Tibial artery (tissue), 4 donors: ENCODE results near the gene OR1D2.
A peak's percentile ranks its signal among the peaks of the same experiment; 100 is the strongest.
"Not testable (repeated sequence)": the region's sequence is repeated elsewhere in the genome, so short reads cannot be mapped to it uniquely, and the experiment has no call there.

Experiments used
- DNase-seq, 2 donors: peaks; one replicate each; pipeline ENCODE4 v3.0.0-alpha.2; 2019
- H3K27ac ChIP-seq, 2 donors: fragments of 200-600 bp; sonication (generic) in 1 of 2; 1 replicate in 1 of 2; 2 replicates in 1 of 2; pipeline ENCODE4 v1.5.1; 2018 to 2019; ENCODE audit warnings: mild to moderate bottlenecking in 1 of 2
- H3K27me3 ChIP-seq, 2 donors: fragments of 200-600 bp; sonication (generic) in 1 of 2; one replicate each; pipeline versions ENCODE4 v1.5.1 to v1.6.0; 2016 to 2019
- H3K36me3 ChIP-seq, 3 donors: fragments of 200-600 bp; sonication (generic) in 2 of 3; one replicate each; pipeline ENCODE4 v1.5.1; 2016 to 2019; ENCODE audit warnings: mild to moderate bottlenecking in 2 of 3
- H3K4me1 ChIP-seq, 4 donors: fragments of 200-600 bp; sonication (generic) in 2 of 4; 1 replicate in 3 of 4; 2 replicates in 1 of 4; pipeline ENCODE4 v1.5.1; 2016 to 2019
- H3K4me3 ChIP-seq, 2 donors: fragments of 200-600 bp; sonication (generic) in 1 of 2; 1 replicate in 1 of 2; 2 replicates in 1 of 2; pipeline ENCODE4 v1.5.1; 2018 to 2019; ENCODE audit warnings: mild to moderate bottlenecking in 2 of 2
- H3K9me3 ChIP-seq, 3 donors: fragments of 200-600 bp; sonication (generic) in 1 of 3; one replicate each; pipeline ENCODE4 v1.5.1; 2016 to 2019
- CTCF ChIP-seq, 2 experiments: fragments of 200-600 bp in 1 of 2; fragments of 450-650 bp in 1 of 2; IDR thresholded peaks; one replicate each; pipeline ENCODE4 v1.5.1; 2017 to 2019; ENCODE audit warnings: antibody characterized with exemption in 2 of 2, mild to moderate bottlenecking in 1 of 2, moderate library complexity in 1 of 2
- intact Hi-C: fragments of 100-400 bp; cut with DNase I; formaldehyde crosslinking; loops from one replicate; pipeline ENCODE4 v1.15.0; 2023; ENCODE audit warnings: low total_unique reads

Gene OR1D2

GRCh38 chr17:3104322-3104721 lies at the start of gene OR1D2:
TSS of gene OR1D2 (minus strand) at chr17:3104422. CDS start at chr17:3092996, 11,426 bp downstream.
- H3K27ac ChIP-seq = no peak within 1 kb of the TSS
- H3K4me3 ChIP-seq = no peak within 1 kb of the TSS
- peaks cover 1 to 4% (median 4%) of the 10 kb centered on the region in 3 donors for H3K9me3 ChIP-seq
- intact Hi-C loops = no loop called here
- TF ChIP-seq CTCF (IDR thresholded peaks at IDR 0.05) = no peak
- H3K36me3 ChIP-seq = no peaks in the 10 kb centered on the region
- no peak for DNase-seq
- H3K4me1 ChIP-seq = no peaks in the 10 kb centered on the region
- no peaks in the 10 kb centered on the region for H3K27me3 ChIP-seq

DNA sequence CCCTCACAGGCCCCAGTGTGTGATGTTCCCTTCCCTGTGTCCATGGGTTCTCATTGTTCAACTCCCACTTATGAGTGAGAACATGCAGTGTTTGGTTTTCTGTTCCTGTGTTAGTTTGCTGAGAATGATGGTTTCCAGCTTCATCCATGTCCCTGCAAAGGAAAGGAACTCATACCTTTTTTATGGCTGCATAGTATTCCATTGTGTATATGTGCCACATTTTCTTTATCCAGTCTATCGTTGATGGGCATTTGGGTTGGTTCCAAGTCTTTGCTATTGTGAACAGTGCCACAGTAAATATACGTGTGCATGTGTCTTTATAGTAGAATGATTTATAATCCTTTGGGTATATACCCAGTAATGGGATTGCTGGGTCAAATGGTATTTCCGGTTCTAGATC lies 33.3 kb upstream of the OR1D2 start:
- H3K36me3 ChIP-seq, H3K4me3 ChIP-seq, H3K27ac ChIP-seq, H3K27me3 ChIP-seq, intact Hi-C loops, DNase-seq, H3K4me1 ChIP-seq, H3K9me3 ChIP-seq: not testable (repeated sequence)

DNA sequence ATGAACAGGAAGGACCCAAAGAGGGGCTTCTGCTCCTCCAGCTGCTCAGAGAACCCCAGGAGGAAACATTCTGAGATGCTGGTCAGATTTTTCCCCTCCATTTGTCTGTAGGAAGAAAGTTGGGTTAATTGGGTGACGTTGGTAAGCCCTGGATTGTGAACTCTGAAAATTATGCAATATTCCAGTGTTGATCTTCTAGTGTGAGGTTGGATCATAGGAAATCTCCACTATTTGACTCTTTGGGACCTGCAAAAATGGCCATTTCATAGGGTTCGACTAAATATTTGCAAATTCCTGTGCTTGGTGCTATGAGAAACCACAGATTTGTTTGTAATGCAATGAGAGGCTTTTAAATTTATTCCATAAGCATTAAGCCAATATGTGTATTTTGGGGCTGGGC lies 23.2 kb upstream of the OR1D2 start, which contains the start of gene OR1G1:
OR1G1 (minus strand) TSS at position 101 of the 400 bp plus-strand sequence; CDS start at position 101, 0 bp downstream.
- H3K4me1 ChIP-seq = no peaks in the 10 kb centered on the region
- intact Hi-C loops = no loop called here
- no peaks in the 10 kb centered on the region for H3K27me3 ChIP-seq
- no peaks in the 10 kb centered on the region for H3K36me3 ChIP-seq
- no peak for DNase-seq
- no peak within 1 kb of the TSS for H3K27ac ChIP-seq
- H3K9me3 ChIP-seq = no peaks in the 10 kb centered on the region
- TF ChIP-seq CTCF (IDR thresholded peaks at IDR 0.05) = no peak
- no peak within 1 kb of the TSS for H3K4me3 ChIP-seq

DNA sequence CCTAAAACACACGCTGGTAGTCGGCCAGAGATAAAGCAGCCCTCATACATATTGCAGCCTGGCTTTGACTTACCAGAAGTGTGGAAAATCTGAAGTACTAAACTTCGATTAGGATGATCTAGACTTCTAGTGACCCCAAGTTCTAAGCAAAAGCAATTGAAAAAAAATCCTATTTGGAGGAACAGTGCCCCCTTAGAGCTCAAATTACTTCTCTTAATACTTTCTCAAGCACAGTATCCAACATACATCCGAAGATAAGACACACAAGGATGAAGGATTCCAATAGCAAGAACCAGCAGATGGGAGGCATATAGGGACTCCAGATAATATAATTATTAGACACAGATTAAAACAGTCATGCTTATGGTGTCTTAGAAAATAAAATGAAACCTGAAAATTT lies 30.4 kb downstream of the OR1D2 start:
- H3K4me3 ChIP-seq, intact Hi-C loops, H3K9me3 ChIP-seq, H3K36me3 ChIP-seq, DNase-seq, H3K4me1 ChIP-seq, H3K27ac ChIP-seq, H3K27me3 ChIP-seq: not testable (repeated sequence)

DNA sequence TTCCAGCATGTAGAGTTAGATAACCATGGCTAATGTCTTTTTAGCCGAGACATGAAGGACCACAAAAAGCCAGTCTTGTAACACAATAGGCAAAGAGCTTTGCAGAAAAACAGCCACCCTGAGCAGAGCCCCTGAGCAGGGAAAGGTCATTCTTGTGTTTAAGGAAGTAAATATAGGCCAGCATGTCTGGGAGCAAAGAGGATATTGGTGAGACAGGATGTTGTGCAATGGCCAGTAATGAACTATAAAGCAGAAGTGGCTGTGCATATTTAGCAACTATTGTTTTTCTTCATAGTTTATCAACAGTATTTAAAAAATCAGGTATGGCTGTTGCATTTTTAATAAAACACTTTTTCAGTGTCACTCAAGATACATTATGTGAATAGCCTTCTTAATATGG lies 39.0 kb downstream of the OR1D2 start:
- H3K27ac ChIP-seq, DNase-seq, H3K36me3 ChIP-seq, H3K27me3 ChIP-seq, intact Hi-C loops, H3K9me3 ChIP-seq, H3K4me3 ChIP-seq, H3K4me1 ChIP-seq: not testable (repeated sequence)

DNA sequence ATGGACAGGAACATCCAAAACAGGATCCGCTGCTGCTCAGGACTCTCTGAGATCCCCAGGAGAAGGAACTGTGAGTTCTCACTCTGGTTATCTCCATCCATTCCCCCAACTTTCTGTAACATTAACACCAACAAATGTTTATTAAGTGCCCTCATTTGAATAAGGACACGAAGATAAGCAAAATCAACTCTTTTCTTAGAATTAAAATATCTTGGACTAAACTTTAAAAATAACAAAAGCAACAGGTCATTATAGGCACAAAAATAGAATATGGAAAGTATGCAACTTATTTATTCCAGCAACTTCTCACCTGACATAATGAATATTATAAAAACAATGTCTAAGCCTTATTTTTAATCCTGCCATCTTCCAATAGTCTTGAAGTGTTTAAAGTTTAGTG lies 40.7 kb downstream of the OR1D2 start, which contains the start of gene OR1D5:
OR1D5 (minus strand) TSS at position 101 of the 400 bp plus-strand sequence; CDS start at position 101, 0 bp downstream.
- H3K36me3 ChIP-seq, H3K27me3 ChIP-seq, DNase-seq, H3K4me1 ChIP-seq, H3K4me3 ChIP-seq, H3K27ac ChIP-seq, H3K9me3 ChIP-seq, intact Hi-C loops: not testable (repeated sequence)

- H3K4me1 ChIP-seq, H3K27me3 ChIP-seq, H3K4me3 ChIP-seq, H3K27ac ChIP-seq, intact Hi-C loops, DNase-seq, H3K9me3 ChIP-seq, H3K36me3 ChIP-seq: not testable (repeated sequence)
Observed at GRCh38 chr17:3062824-3063377, 41.3 kb downstream of the OR1D2 start.

DNA sequence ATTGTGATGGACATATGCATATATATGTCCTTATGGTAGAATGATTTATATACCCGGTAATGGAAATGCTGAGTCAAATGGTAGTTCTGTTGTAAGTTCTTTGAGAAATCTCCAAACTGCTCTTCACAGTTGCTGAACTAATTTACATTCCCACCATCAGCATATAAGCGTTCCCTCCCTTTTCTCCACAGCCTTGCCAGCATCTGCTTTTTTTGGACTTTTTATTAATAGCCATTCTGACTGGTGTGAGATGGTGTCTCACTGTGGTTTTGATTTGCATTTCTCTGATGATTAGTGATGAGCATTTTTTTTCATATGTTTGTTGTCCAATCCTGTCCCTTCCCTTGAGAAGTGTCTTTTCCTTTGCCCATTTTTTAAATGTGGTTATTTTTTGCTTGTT lies 49.4 kb downstream of the OR1D2 start:
- H3K4me3 ChIP-seq, intact Hi-C loops, H3K27me3 ChIP-seq, H3K27ac ChIP-seq, H3K4me1 ChIP-seq, H3K36me3 ChIP-seq, DNase-seq, H3K9me3 ChIP-seq: not testable (repeated sequence)

GRCh38 chr17:3049705-3050295 lies 54.4 kb downstream of the OR1D2 start:
- Histone ChIP-seq H3K4me3 (peak overlapping the region; percentile 55 to 69), H3K27me3 (no peaks in the 10 kb centered on the region), H3K36me3 (no peaks in the 10 kb centered on the region), H3K27ac (no peak overlapping the region), H3K4me1 (peaks cover 0 to 7% (median 2%) of the 10 kb centered on the region in 4 donors), H3K9me3 (no peaks in the 10 kb centered on the region)
- intact Hi-C loops = no loop called here
- TF ChIP-seq CTCF (IDR thresholded peaks at IDR 0.05) = no peak
- no peak for DNase-seq
